Neural progenitor cell (in vitro differentiated cells): ENCODE data around the gene GRIK5. TPM values are rescaled to one million over a fixed set of nuclear protein-coding genes. Genes with fewer than 3 reads are reported as not detected.

Experiments used
- DNase-seq: peaks from one replicate; pipeline ENCODE4 v3.0.0-alpha.2; 2016; ENCODE audit warnings: low spot score
- H2AFZ ChIP-seq: fragments of 200-600 bp; sonication (generic); replicated peaks from 2 replicates; pipeline ENCODE4 v1.6.1; 2016; ENCODE audit warnings: antibody characterized with exemption
- H3F3A ChIP-seq: fragments of 200-600 bp; sonication (generic); 2 replicates; pipeline ENCODE4 v1.6.1; 2016; ENCODE audit warnings: antibody characterized with exemption, low read depth
- H3K27ac ChIP-seq: fragments of 200-600 bp; sonication (generic); 2 replicates; pipeline ENCODE4 v1.5.1; 2016; ENCODE audit warnings: mild to moderate bottlenecking
- H3K27me3 ChIP-seq: fragments of 200-600 bp; sonication (generic); 2 replicates; pipeline ENCODE4 v1.6.1; 2016; ENCODE audit warnings: mild to moderate bottlenecking, moderate library complexity
- H3K36me3 ChIP-seq: fragments of 200-600 bp; sonication (generic); 2 replicates; pipeline ENCODE4 v1.5.1; 2016
- H3K4me1 ChIP-seq: fragments of 200-600 bp; sonication (generic); 2 replicates; pipeline ENCODE4 v1.6.1; 2016; ENCODE audit warnings: mixed run types
- H3K4me2 ChIP-seq: fragments of 200-600 bp; sonication (generic); 2 replicates; pipeline ENCODE4 v1.6.1; 2016
- H3K4me3 ChIP-seq: fragments of 200-600 bp; sonication (generic); 2 replicates; pipeline ENCODE4 v1.5.1; 2016
- H3K79me2 ChIP-seq: fragments of 200-600 bp; sonication (generic); 2 replicates; pipeline ENCODE4 v1.6.1; 2016; ENCODE audit warnings: low read depth
- H3K9ac ChIP-seq: fragments of 200-600 bp; sonication (generic); 2 replicates; pipeline ENCODE4 v1.6.1; 2016
- H3K9me3 ChIP-seq: fragments of 200-600 bp; sonication (generic); 2 replicates; pipeline ENCODE4 v1.5.1; 2016; ENCODE audit warnings: low read depth
- H4K20me1 ChIP-seq: fragments of 200-600 bp; sonication (generic); 2 replicates; pipeline ENCODE4 v1.6.1; 2016; ENCODE audit warnings: low read depth
- H3K27ac Mint-ChIP-seq: 3 replicates; pipeline ENCODE4 v1.8.0; 2021; ENCODE audit warnings: mixed read lengths
- H3K27me3 Mint-ChIP-seq: 2 replicates; pipeline ENCODE4 v1.8.0; 2022; ENCODE audit warnings: low read depth, mild to moderate bottlenecking, inconsistent platforms, moderate library complexity, mixed read lengths; ENCODE audit not compliant: insufficient read depth
- H3K36me3 Mint-ChIP-seq: 3 replicates; pipeline ENCODE4 v1.8.0; 2021; ENCODE audit warnings: mixed read lengths
- H3K4me1 Mint-ChIP-seq: 3 replicates; pipeline ENCODE4 v1.8.0; 2021; ENCODE audit warnings: mixed read lengths
- H3K4me3 Mint-ChIP-seq: 3 replicates; pipeline ENCODE4 v1.8.0; 2021; ENCODE audit warnings: mild to moderate bottlenecking, moderate library complexity, mixed read lengths
- H3K9me3 Mint-ChIP-seq: 3 replicates; pipeline ENCODE4 v1.8.0; 2020; ENCODE audit warnings: mixed read lengths
- CTCF ChIP-seq: fragments of 200-600 bp; sonication (generic); IDR thresholded peaks from 2 replicates; pipeline ENCODE4 v1.5.1; 2017; ENCODE audit warnings: antibody characterized with exemption, mild to moderate bottlenecking
- EZH2 ChIP-seq: fragments of 200-600 bp; sonication (generic); IDR thresholded peaks from 2 replicates; pipeline ENCODE4 v1.6.1; 2017; ENCODE audit warnings: antibody characterized with exemption, mild to moderate bottlenecking, moderate library complexity
- EZH2phosphoT487 ChIP-seq: fragments of 200-600 bp; sonication (generic); IDR thresholded peaks from 2 replicates; pipeline ENCODE4 v1.6.1; 2017; ENCODE audit warnings: antibody characterized with exemption
- total RNA-seq: library from RNA; depleted of rRNA; stranded (reverse); fragments of >200 nt; gene quantifications from 2 replicates; pipeline ENCODE4 v1.2.3, GENCODE V29; 2015; ENCODE audit warnings: low replicate concordance

GRIK5 gene
- total RNA-seq, 1 donor from 2014 or later: 5.8 TPM

GRCh38 chr19:42113641-42114348, 43.8 kb upstream of the GRIK5 start:
- Mint-ChIP-seq H3K36me3 (no peaks in the 10 kb centered on the region), H3K27me3 (peaks cover 6% of the 10 kb centered on the region), H3K4me1 (peaks cover 19% of the 10 kb centered on the region), H3K9me3 (no peaks in the 10 kb centered on the region), H3K27ac (no peak overlapping the region), H3K4me3 (no peak overlapping the region)
- Histone ChIP-seq H3K36me3 (no peaks in the 10 kb centered on the region), H3K4me2 (no peak overlapping the region), H3K4me3 (no peak overlapping the region), H4K20me1 (no peaks in the 10 kb centered on the region), H2AFZ (no peak overlapping the region), H3K27ac (no peak overlapping the region), H3K4me1 (no peaks in the 10 kb centered on the region), H3K9me3 (no peaks in the 10 kb centered on the region), H3F3A (no peaks in the 10 kb centered on the region), H3K9ac (no peak overlapping the region), H3K79me2 (no peaks in the 10 kb centered on the region), H3K27me3 (no peaks in the 10 kb centered on the region)
- TF ChIP-seq EZH2phosphoT487 (no peak), EZH2 (no peak)
- DNase-seq: no peak

- H4K20me1 ChIP-seq: no peaks in the 10 kb centered on the region
- Mint-ChIP-seq H3K4me3 (no peak overlapping the region), H3K4me1 (peaks cover 19% of the 10 kb centered on the region), H3K9me3 (no peaks in the 10 kb centered on the region), H3K36me3 (no peaks in the 10 kb centered on the region), H3K27me3 (peaks cover 4% of the 10 kb centered on the region), H3K27ac (no peak overlapping the region)
- H3K4me3 ChIP-seq: no peak overlapping the region
- no peaks in the 10 kb centered on the region for H3K9me3 ChIP-seq
- H3K4me1 ChIP-seq: no peaks in the 10 kb centered on the region
- H3K4me2 ChIP-seq: no peak overlapping the region
- no peak overlapping the region for H3K9ac ChIP-seq
- H2AFZ ChIP-seq: no peak overlapping the region
- no peaks in the 10 kb centered on the region for H3K36me3 ChIP-seq
- H3K27ac ChIP-seq: no peak overlapping the region
- H3K27me3 ChIP-seq: no peaks in the 10 kb centered on the region
- H3K79me2 ChIP-seq: no peaks in the 10 kb centered on the region
- H3F3A ChIP-seq: no peaks in the 10 kb centered on the region
- DNase-seq: no peak
- TF ChIP-seq CTCF (no peak), EZH2phosphoT487 (no peak), EZH2 (no peak)
These were observed 41.8 kb upstream of the GRIK5 start for GRCh38 chr19:42111811-42112210.

- no peaks in the 10 kb centered on the region for H3K36me3 Mint-ChIP-seq
- Histone ChIP-seq H4K20me1 (no peaks in the 10 kb centered on the region), H3K27me3 (no peaks in the 10 kb centered on the region), H2AFZ (no peak overlapping the region), H3K36me3 (no peaks in the 10 kb centered on the region), H3K79me2 (no peaks in the 10 kb centered on the region), H3K4me2 (no peak overlapping the region), H3K9ac (no peak overlapping the region), H3K27ac (no peak overlapping the region), H3K4me1 (no peaks in the 10 kb centered on the region), H3F3A (no peaks in the 10 kb centered on the region), H3K4me3 (no peak overlapping the region), H3K9me3 (no peaks in the 10 kb centered on the region)
- H3K27me3 Mint-ChIP-seq: peaks cover 6% of the 10 kb centered on the region
- DNase-seq: no peak
- peaks cover 19% of the 10 kb centered on the region for H3K4me1 Mint-ChIP-seq
- TF ChIP-seq EZH2 (no peak), EZH2phosphoT487 (no peak), CTCF (no peak)
- no peak overlapping the region for H3K4me3 Mint-ChIP-seq
- peak overlapping the region; percentile 0 for H3K27ac Mint-ChIP-seq
- no peaks in the 10 kb centered on the region for H3K9me3 Mint-ChIP-seq
These were observed 41.4 kb upstream of the GRIK5 start for GRCh38 chr19:42111384-42111783.

- Mint-ChIP-seq H3K27me3 (peaks cover 12% of the 10 kb centered on the region), H3K4me1 (peaks cover 19% of the 10 kb centered on the region), H3K27ac (no peak overlapping the region), H3K4me3 (no peak overlapping the region), H3K36me3 (no peaks in the 10 kb centered on the region), H3K9me3 (no peaks in the 10 kb centered on the region)
- Histone ChIP-seq H3K4me1 (no peaks in the 10 kb centered on the region), H3K4me2 (no peak overlapping the region), H3K4me3 (no peak overlapping the region), H3K9me3 (no peaks in the 10 kb centered on the region), H3K9ac (no peak overlapping the region), H3K36me3 (no peaks in the 10 kb centered on the region), H2AFZ (no peak overlapping the region), H4K20me1 (no peaks in the 10 kb centered on the region), H3K27ac (no peak overlapping the region), H3F3A (no peaks in the 10 kb centered on the region), H3K79me2 (no peaks in the 10 kb centered on the region), H3K27me3 (peaks cover 2% of the 10 kb centered on the region)
- TF ChIP-seq EZH2phosphoT487 (no peak), CTCF (no peak), EZH2 (no peak)
- no peak for DNase-seq
These were observed 40.7 kb upstream of the GRIK5 start for GRCh38 chr19:42110658-42111057.
